Body of pancreas (tissue), 4 donors: Measurements from ENCODE around the gene ESPNL. TPM values are rescaled to one million over a fixed set of nuclear protein-coding genes. Genes with fewer than 3 reads are reported as not detected.

Source experiments
- ATAC-seq: fragments of 150-250 bp; one replicate; pipeline ENCODE4 v1.9.1; 2016
- DNase-seq, 4 donors: peaks; one replicate each; pipeline ENCODE4 v3.0.0-alpha.2; 2019
- H3K27ac ChIP-seq, 4 donors: fragments of 200-600 bp; sonication (generic); 1 replicate in 3 of 4; 2 replicates in 1 of 4; pipeline versions ENCODE4 v1.5.1 to v1.6.1; 2016 to 2019; ENCODE audit warnings: mild to moderate bottlenecking in 1 of 4, mixed read lengths in 1 of 4, moderate library complexity in 1 of 4
- H3K27me3 ChIP-seq, 2 donors: fragments of 200-600 bp; sonication (generic); one replicate each; pipeline ENCODE4 v1.6.0; 2016; ENCODE audit warnings: mild to moderate bottlenecking in 1 of 2
- H3K36me3 ChIP-seq, 2 donors: fragments of 200-600 bp; sonication (generic); replicated peaks in 1 of 2; 2 replicates each; pipeline ENCODE4 v1.5.1; 2016; ENCODE audit warnings: low read depth in 2 of 2; ENCODE audit not compliant: insufficient read depth in 1 of 2
- H3K4me1 ChIP-seq: fragments of 200-600 bp; sonication (generic); one replicate; pipeline ENCODE4 v1.6.0; 2016
- H3K4me3 ChIP-seq, 2 donors: fragments of 200-600 bp; sonication (generic); 1 replicate in 1 of 2; 2 replicates in 1 of 2; pipeline ENCODE4 v1.5.1; 2016 to 2019
- H3K9me3 ChIP-seq, 3 donors: fragments of 200-600 bp; sonication (generic); 1 replicate in 2 of 3; 2 replicates in 1 of 3; pipeline ENCODE4 v1.5.1; 2016
- CTCF ChIP-seq, 7 experiments: fragments of 450-650 bp in 4 of 7; fragments of 200-600 bp in 3 of 7; sonication (generic) in 3 of 7; IDR thresholded peaks; one replicate each; pipeline ENCODE4 v1.5.1; 2016 to 2019; ENCODE audit warnings: antibody characterized with exemption in 7 of 7
- POLR2A ChIP-seq, 3 donors: fragments of 450-650 bp; IDR thresholded peaks; one replicate each; pipeline ENCODE4 v1.6.1; 2016; ENCODE audit warnings: antibody characterized with exemption in 3 of 3, mild to moderate bottlenecking in 2 of 3
- WGBS, 2 donors: methylation state at CpG; one replicate each; pipeline ENCODE4 v1.1.5; 2017; 5-methylcytosine and 5-hydroxymethylcytosine counted together
- intact Hi-C: fragments of 100-400 bp; cut with DNase I; formaldehyde crosslinking; loops from one replicate; pipeline ENCODE4 v1.15.1; 2023
- total RNA-seq, 2 donors: library from RNA; depleted of rRNA; stranded (reverse); fragments of >200 nt; gene quantifications; one replicate each; pipeline ENCODE4 v1.1.0, GENCODE V29; 2016

ESPNL gene
- total RNA-seq, 2 donors from 2014 or later, result not detected

DNA sequence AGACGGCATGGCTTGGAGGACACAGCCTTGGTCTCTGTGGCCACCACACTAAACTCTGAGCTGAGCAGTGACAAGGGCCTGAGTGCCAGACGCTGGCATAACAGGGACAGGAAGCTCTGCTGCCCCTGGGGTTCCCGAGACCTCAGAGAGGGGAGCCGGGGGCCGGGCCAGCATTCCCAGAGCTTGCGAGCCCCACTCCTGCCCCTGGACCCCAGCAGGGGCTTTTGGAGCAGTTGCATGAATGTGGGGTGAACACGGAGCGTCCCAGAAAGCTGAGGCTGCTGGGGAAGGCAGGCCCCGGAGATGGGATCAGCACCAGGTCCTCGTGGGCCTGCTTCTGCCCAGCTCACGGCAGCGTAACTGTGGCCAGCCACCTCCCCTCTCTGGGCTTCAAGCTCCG lies 51.1 kb downstream of the ESPNL start:
- intact Hi-C loops, result no loop called here
- TF ChIP-seq POLR2A (IDR thresholded peaks at IDR 0.05) (no peak), CTCF (IDR thresholded peaks at IDR 0.05) (no peak)
- DNase-seq (no peak), ATAC-seq (no peak)
- Histone ChIP-seq H3K36me3 (no peaks in the 10 kb centered on the region), H3K4me1 (no peaks in the 10 kb centered on the region), H3K4me3 (no peak overlapping the region), H3K27ac (no peak overlapping the region), H3K27me3 (no peaks in the 10 kb centered on the region), H3K9me3 (no peaks in the 10 kb centered on the region)
- 82% methylated on average over 12 of the region's 13 CpGs; no CpG with 5 or more reads in 1 of the 2 donors for WGBS, 2 donors

- H3K4me1 ChIP-seq, result no peaks in the 10 kb centered on the region
- no peak overlapping the region for H3K27ac ChIP-seq
- no peaks in the 10 kb centered on the region for H3K36me3 ChIP-seq
- TF ChIP-seq POLR2A (IDR thresholded peaks at IDR 0.05) (no peak), CTCF (IDR thresholded peaks at IDR 0.05) (no peak)
- no peaks in the 10 kb centered on the region for H3K27me3 ChIP-seq
- intact Hi-C loops, result no loop called here
- 84 to 95% methylated on average over 4 to 16 of the region's 16 CpGs for WGBS, 2 donors
- DNase-seq (no peak), ATAC-seq (no peak)
- H3K4me3 ChIP-seq, result no peak overlapping the region
- H3K9me3 ChIP-seq, result no peaks in the 10 kb centered on the region
Measured at GRCh38 chr2:238151628-238152235, 51.6 kb downstream of the ESPNL start.

DNA sequence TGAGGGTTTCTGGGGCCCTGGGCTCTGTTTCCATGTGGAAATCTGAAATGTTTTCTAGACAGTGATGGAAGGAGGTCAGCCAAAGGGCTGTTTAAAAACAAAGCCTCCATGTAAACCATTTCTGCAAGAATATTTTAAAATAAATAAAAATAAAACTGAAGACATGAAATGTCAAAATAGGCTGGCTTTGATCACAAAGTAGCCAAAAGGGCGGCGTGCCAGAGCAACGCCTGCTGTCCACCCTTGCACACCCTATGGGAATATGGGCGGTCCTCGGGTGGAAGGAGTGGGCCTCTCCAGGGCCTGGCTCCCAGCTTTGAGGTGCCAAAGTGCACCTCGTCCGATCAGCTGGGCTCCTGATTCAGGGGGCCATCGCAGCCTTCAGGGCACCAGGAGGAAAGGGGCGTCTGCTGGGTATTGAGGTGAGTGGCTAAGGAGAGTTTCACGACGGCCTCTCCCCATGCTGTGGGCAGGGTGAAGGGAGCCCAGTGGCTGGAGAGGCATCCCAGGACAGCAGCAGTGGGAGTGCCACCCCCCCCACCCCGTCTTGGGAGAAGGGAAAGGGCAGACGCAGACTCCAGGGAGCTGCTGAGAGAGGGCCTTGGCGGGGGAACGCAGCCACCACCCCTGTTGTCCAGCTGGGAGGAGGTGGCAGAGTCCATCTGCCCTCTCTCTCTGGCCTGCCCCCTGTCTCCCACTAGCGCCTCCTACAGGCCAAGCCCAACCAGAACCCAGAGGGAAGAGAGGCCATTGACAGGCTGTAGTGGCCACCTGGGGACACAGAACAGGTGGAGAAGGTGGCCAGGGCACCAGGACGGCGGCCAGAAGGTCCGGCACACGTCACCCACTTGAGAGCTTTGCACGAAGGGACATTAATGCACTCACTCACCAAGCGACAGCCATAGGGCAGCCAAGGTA lies 52.9 kb downstream of the ESPNL start:
- no peak overlapping the region for H3K27ac ChIP-seq
- intact Hi-C loops, result no loop called here
- no peak overlapping the region for H3K4me3 ChIP-seq
- DNase-seq, result no peak
- WGBS, 2 donors, result 79 to 80% methylated on average over 19 to 20 of the region's 22 CpGs
- no peaks in the 10 kb centered on the region for H3K27me3 ChIP-seq
- no peaks in the 10 kb centered on the region for H3K36me3 ChIP-seq
- TF ChIP-seq POLR2A (IDR thresholded peaks at IDR 0.05) (no peak), CTCF (IDR thresholded peaks at IDR 0.05) (no peak)
- H3K9me3 ChIP-seq, result no peaks in the 10 kb centered on the region
- no peaks in the 10 kb centered on the region for H3K4me1 ChIP-seq
- ATAC-seq, result no peak

GRCh38 chr2:238154570-238154969 lies 54.4 kb downstream of the ESPNL start:
- WGBS, 2 donors, result 85 to 91% methylated on average over 9 to 10 of the region's 10 CpGs
- no peak overlapping the region for H3K4me3 ChIP-seq
- TF ChIP-seq CTCF (IDR thresholded peaks at IDR 0.05), result no peak
- no peak for TF ChIP-seq POLR2A (IDR thresholded peaks at IDR 0.05)
- intact Hi-C loops, result no loop called here
- no peak for ATAC-seq
- DNase-seq, result no peak
- no peaks in the 10 kb centered on the region for H3K9me3 ChIP-seq
- H3K27ac ChIP-seq, result no peak overlapping the region
- H3K27me3 ChIP-seq, result peaks cover 0 to 5% of the 10 kb centered on the region in 2 donors
- no peaks in the 10 kb centered on the region for H3K36me3 ChIP-seq
- H3K4me1 ChIP-seq, result peaks cover 4% of the 10 kb centered on the region
